H9 (cell line): ENCODE results near the gene BARX1. TPM values are rescaled to one million over a fixed set of nuclear protein-coding genes. Genes with fewer than 3 reads are reported as not detected.

Experiments used
- DNase-seq: peaks from one replicate; pipeline ENCODE4 v3.0.0-alpha.2; 2017
- H2AFZ ChIP-seq: one replicate; pipeline ENCODE4 v1.6.1; 2013; ENCODE audit warnings: mild to moderate bottlenecking, low read length, control low read depth, moderate library complexity
- H2AK5ac ChIP-seq: 2 replicates; pipeline ENCODE4 v1.6.1; 2013; ENCODE audit warnings: low read length, control low read depth, mixed read lengths; ENCODE audit not compliant: insufficient read length
- H2BK120ac ChIP-seq: one replicate; pipeline ENCODE4 v1.6.1; 2013; ENCODE audit warnings: low read depth, mild to moderate bottlenecking, low read length, control low read depth, inconsistent platforms; ENCODE audit not compliant: poor library complexity, severe bottlenecking
- H2BK12ac ChIP-seq: 2 replicates; pipeline ENCODE4 v1.6.1; 2013; ENCODE audit warnings: low read length, control low read depth, mixed read lengths, low read depth; ENCODE audit not compliant: insufficient read length
- H2BK15ac ChIP-seq: 2 replicates; pipeline ENCODE4 v1.6.1; 2013; ENCODE audit warnings: low read depth, low read length, control low read depth
- H2BK20ac ChIP-seq: one replicate; pipeline ENCODE4 v1.6.1; 2013; ENCODE audit warnings: low read depth, mild to moderate bottlenecking, low read length, control low read depth, inconsistent platforms; ENCODE audit not compliant: poor library complexity, severe bottlenecking
- H2BK5ac ChIP-seq: 2 replicates; pipeline ENCODE4 v1.6.1; 2013; ENCODE audit warnings: low read length, control low read depth, mixed read lengths; ENCODE audit not compliant: insufficient read length
- H3K14ac ChIP-seq: 2 replicates; pipeline ENCODE4 v1.6.1; 2013; ENCODE audit warnings: low read length, control low read depth; ENCODE audit not compliant: insufficient read depth
- H3K18ac ChIP-seq: 2 replicates; pipeline ENCODE4 v1.6.1; 2013; ENCODE audit warnings: low read depth, mild to moderate bottlenecking, mixed read lengths, low read length, control low read depth; ENCODE audit not compliant: insufficient read length
- H3K23ac ChIP-seq: 2 replicates; pipeline ENCODE4 v1.6.1; 2013; ENCODE audit warnings: low read length, control low read depth, mixed read lengths, low read depth; ENCODE audit not compliant: insufficient read length
- H3K23me2 ChIP-seq: 2 replicates; pipeline ENCODE4 v1.6.1; 2013; ENCODE audit warnings: low read depth, mild to moderate bottlenecking, mixed read lengths, low read length, control low read depth; ENCODE audit not compliant: insufficient read length, poor library complexity, severe bottlenecking
- H3K27ac ChIP-seq: 2 replicates; pipeline ENCODE4 v1.5.1; 2013; ENCODE audit warnings: low read length, control low read depth, mixed read lengths, low read depth; ENCODE audit not compliant: insufficient read length
- H3K27me3 ChIP-seq: 2 replicates; pipeline ENCODE4 v1.6.1; 2013; ENCODE audit warnings: low read length, control low read depth, inconsistent platforms; ENCODE audit not compliant: insufficient read depth
- H3K4ac ChIP-seq: 2 replicates; pipeline ENCODE4 v1.6.1; 2013; ENCODE audit warnings: low read depth, mild to moderate bottlenecking, control low read depth, inconsistent platforms, low read length, moderate library complexity
- H3K4me1 ChIP-seq: 2 replicates; pipeline ENCODE4 v1.6.1; 2013; ENCODE audit warnings: low read length, control low read depth, inconsistent platforms; ENCODE audit not compliant: insufficient read depth
- H3K4me2 ChIP-seq: 2 replicates; pipeline ENCODE4 v1.6.1; 2013; ENCODE audit warnings: low read length, control low read depth, mixed read lengths; ENCODE audit not compliant: insufficient read length, insufficient read depth
- H3K56ac ChIP-seq: 2 replicates; pipeline ENCODE4 v1.6.1; 2013; ENCODE audit warnings: low read depth, mild to moderate bottlenecking, mixed read lengths, low read length, control low read depth; ENCODE audit not compliant: insufficient read length
- H3K79me1 ChIP-seq: 2 replicates; pipeline ENCODE4 v1.6.1; 2013; ENCODE audit warnings: low read depth, mild to moderate bottlenecking, moderate library complexity, low read length, control low read depth, inconsistent platforms; ENCODE audit not compliant: insufficient read depth, poor library complexity, severe bottlenecking
- H3K79me2 ChIP-seq: 2 replicates; pipeline ENCODE4 v1.6.1; 2013; ENCODE audit warnings: low read length, control low read depth, inconsistent platforms; ENCODE audit not compliant: insufficient read depth
- H3K9ac ChIP-seq: 2 replicates; pipeline ENCODE4 v1.6.1; 2013; ENCODE audit warnings: low read length, control low read depth, mixed read lengths; ENCODE audit not compliant: insufficient read length; ENCODE audit errors: extremely low read depth
- H3K9me3 ChIP-seq: one replicate; pipeline ENCODE4 v1.6.1; 2013; ENCODE audit warnings: low read depth, low read length, inconsistent platforms; ENCODE audit not compliant: control insufficient read depth
- H3T11ph ChIP-seq: one replicate; pipeline ENCODE4 v1.6.1; 2013; ENCODE audit warnings: mild to moderate bottlenecking, low read length, control low read depth, inconsistent platforms
- H4K20me1 ChIP-seq: one replicate; pipeline ENCODE4 v1.6.1; 2013; ENCODE audit not compliant: control insufficient read depth, insufficient read length, insufficient read depth
- H4K5ac ChIP-seq: 2 replicates; pipeline ENCODE4 v1.6.1; 2013; ENCODE audit warnings: low read depth, mild to moderate bottlenecking, mixed read lengths, low read length, control low read depth; ENCODE audit not compliant: insufficient read length
- H4K8ac ChIP-seq: replicated peaks from 2 replicates; pipeline ENCODE4 v1.6.1; 2013; ENCODE audit warnings: low read length, control low read depth, mixed read lengths, low read depth; ENCODE audit not compliant: insufficient read length
- H4K91ac ChIP-seq: 2 replicates; pipeline ENCODE4 v1.6.1; 2013; ENCODE audit warnings: low read depth, mild to moderate bottlenecking, moderate library complexity, mixed read lengths, low read length, control low read depth; ENCODE audit not compliant: insufficient read length
- H3K27ac Mint-ChIP-seq, 3 experiments: 2 replicates in 2 of 3; 3 replicates in 1 of 3; pipeline ENCODE4 v1.8.0; 2020 to 2021; ENCODE audit warnings: mixed read lengths in 3 of 3, mild to moderate bottlenecking in 1 of 3, moderate library complexity in 1 of 3
- H3K27me3 Mint-ChIP-seq: 2 replicates; pipeline ENCODE4 v1.8.0; 2021; ENCODE audit warnings: low read depth, mild to moderate bottlenecking, moderate library complexity, mixed read lengths
- H3K36me3 Mint-ChIP-seq, 3 experiments: 2 replicates in 2 of 3; 3 replicates in 1 of 3; pipeline ENCODE4 v1.8.0; 2020 to 2021; ENCODE audit warnings: low read depth in 3 of 3, mixed read lengths in 3 of 3; ENCODE audit not compliant: insufficient read depth in 1 of 3
- H3K4me1 Mint-ChIP-seq, 2 experiments: 2 replicates each; pipeline ENCODE4 v1.8.0; 2020; ENCODE audit warnings: mixed read lengths in 2 of 2
- H3K4me3 Mint-ChIP-seq, 2 experiments: 2 replicates in 1 of 2; 3 replicates in 1 of 2; pipeline ENCODE4 v1.8.0; 2020 to 2021; ENCODE audit warnings: mild to moderate bottlenecking in 2 of 2, mixed read lengths in 2 of 2, moderate library complexity in 1 of 2
- H3K9me3 Mint-ChIP-seq, 2 experiments: 2 replicates in 1 of 2; 3 replicates in 1 of 2; pipeline ENCODE4 v1.8.0; 2020; ENCODE audit warnings: mild to moderate bottlenecking in 2 of 2, mixed read lengths in 2 of 2, moderate library complexity in 1 of 2
- WGBS: extraction: QIAGEN DNeasy Blood & Tissue Kit; methylation state at CpG from one replicate; pipeline ENCODE4 v1.1.7; 2013; ENCODE audit warnings: missing lambda C conversion rate, low lambda C conversion rate, mixed read lengths; ENCODE audit not compliant: insufficient read length; ENCODE audit errors: extremely low coverage; 5-methylcytosine and 5-hydroxymethylcytosine counted together
- total RNA-seq: library from RNA; stranded (reverse); gene quantifications from 2 replicates; pipeline ENCODE4 v1.2.1, GENCODE V29; 2021
- TF ChIP-seq, protein P1 (sequence below): fragments of 200-600 bp; sonication (generic); conservative IDR thresholded peaks from 3 replicates; pipeline ENCODE4 v1.8.0; 2021; ENCODE audit warnings: antibody characterized with exemption, mild to moderate bottlenecking

BARX1 gene
- total RNA-seq, 1 experiment from 2014 or later: 1.2 TPM

DNA sequence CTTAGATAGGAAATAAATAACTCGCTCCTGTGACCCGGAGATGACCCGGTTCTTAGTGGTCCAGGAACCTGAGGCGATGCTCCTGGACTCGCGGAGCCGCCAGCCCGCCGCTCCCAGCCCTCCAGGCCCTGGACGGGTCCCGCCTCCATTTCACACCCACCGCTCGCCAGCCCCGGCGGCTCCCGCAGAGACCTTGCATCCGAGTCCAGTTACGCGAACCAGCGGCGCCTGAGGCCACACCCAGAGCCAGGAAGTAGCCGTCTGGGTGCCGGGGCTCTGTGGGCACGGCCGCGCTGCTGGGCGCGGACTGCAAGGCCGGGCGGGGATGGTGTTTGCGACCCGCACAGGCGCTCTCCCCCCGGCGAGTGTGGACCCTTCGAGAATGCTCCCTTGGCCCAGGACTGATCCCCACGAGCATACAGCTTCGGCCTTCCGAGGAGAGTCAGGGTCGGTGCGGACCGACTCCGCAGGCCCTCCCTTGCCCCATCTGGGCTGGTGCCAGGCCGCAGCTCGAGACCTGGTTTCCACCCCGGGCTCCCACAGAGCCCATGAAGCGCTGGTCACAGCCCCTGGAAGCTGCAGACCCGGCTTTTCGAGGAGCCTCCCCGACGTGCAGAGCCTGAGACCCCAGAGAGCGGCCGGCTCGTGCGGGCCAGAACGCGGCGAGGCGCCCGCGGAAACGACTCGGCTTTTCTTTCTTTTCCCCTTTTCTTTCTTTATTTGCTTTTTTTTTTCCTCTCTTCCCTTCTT lies 5.2 kb upstream of the BARX1 start:
- Histone ChIP-seq H3K4me1 (no peaks in the 10 kb centered on the region), H4K20me1 (no peaks in the 10 kb centered on the region)
- WGBS: no CpG with 5 or more reads among the region's 63 CpGs

More for the DNA sequence above, 5.2 kb upstream of the BARX1 start:
- no peak overlapping the region for H3K27ac ChIP-seq
- H4K8ac ChIP-seq: no peak overlapping the region
- H2BK5ac ChIP-seq: no peak overlapping the region
- H3K79me1 ChIP-seq: no peaks in the 10 kb centered on the region
- H3K4me2 ChIP-seq: peak overlapping the region; percentile 1
- no peak overlapping the region for H2AFZ ChIP-seq
- H3K36me3 Mint-ChIP-seq: no peaks in the 10 kb centered on the region
- H3K9me3 Mint-ChIP-seq: peaks cover 0 to 2% of the 10 kb centered on the region in 2 experiments; a peak in 1 of 5 replicates
- no peak overlapping the region for H3K9ac ChIP-seq
- H3K14ac ChIP-seq: no peak overlapping the region
- no peak overlapping the region for H3K23ac ChIP-seq
- H4K91ac ChIP-seq: no peak overlapping the region
- no peak overlapping the region for H2BK12ac ChIP-seq
- no peak overlapping the region for H3K27ac Mint-ChIP-seq
- H3T11ph ChIP-seq: no peak overlapping the region
- no peak overlapping the region for H2BK15ac ChIP-seq
- H3K27me3 Mint-ChIP-seq: peaks cover 79% of the 10 kb centered on the region
- peak; percentile 74 for DNase-seq
- H3K56ac ChIP-seq: no peak overlapping the region
- H3K23me2 ChIP-seq: peaks cover 10% of the 10 kb centered on the region
- peak overlapping the region in 1 of 2 experiments; percentile 70; a peak in 4 of 5 replicates for H3K4me3 Mint-ChIP-seq
- peaks cover 11 to 35% of the 10 kb centered on the region in 2 experiments for H3K4me1 Mint-ChIP-seq
- no peak overlapping the region for H3K18ac ChIP-seq
- peaks cover 65% of the 10 kb centered on the region for H3K27me3 ChIP-seq
- no peaks in the 10 kb centered on the region for H3K9me3 ChIP-seq
- no peak overlapping the region for H3K4ac ChIP-seq
- H2BK120ac ChIP-seq: no peak overlapping the region
- no peak overlapping the region for H4K5ac ChIP-seq
- no peaks in the 10 kb centered on the region for H3K79me2 ChIP-seq
- no peak overlapping the region for H2AK5ac ChIP-seq
- H2BK20ac ChIP-seq: no peak overlapping the region
- TF ChIP-seq, protein P1, sequence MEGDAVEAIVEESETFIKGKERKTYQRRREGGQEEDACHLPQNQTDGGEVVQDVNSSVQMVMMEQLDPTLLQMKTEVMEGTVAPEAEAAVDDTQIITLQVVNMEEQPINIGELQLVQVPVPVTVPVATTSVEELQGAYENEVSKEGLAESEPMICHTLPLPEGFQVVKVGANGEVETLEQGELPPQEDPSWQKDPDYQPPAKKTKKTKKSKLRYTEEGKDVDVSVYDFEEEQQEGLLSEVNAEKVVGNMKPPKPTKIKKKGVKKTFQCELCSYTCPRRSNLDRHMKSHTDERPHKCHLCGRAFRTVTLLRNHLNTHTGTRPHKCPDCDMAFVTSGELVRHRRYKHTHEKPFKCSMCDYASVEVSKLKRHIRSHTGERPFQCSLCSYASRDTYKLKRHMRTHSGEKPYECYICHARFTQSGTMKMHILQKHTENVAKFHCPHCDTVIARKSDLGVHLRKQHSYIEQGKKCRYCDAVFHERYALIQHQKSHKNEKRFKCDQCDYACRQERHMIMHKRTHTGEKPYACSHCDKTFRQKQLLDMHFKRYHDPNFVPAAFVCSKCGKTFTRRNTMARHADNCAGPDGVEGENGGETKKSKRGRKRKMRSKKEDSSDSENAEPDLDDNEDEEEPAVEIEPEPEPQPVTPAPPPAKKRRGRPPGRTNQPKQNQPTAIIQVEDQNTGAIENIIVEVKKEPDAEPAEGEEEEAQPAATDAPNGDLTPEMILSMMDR: no peak
